DND-41 (cell line): Measurements from ENCODE around the gene STARD9.

ENCODE experiments used
- ATAC-seq: fragments of 200-7000 bp; cut with Tn5 transposase; 3 replicates; pipeline ENCODE4 v1.9.1; 2021; ENCODE audit warnings: low read depth; ENCODE audit not compliant: insufficient read depth
- DNase-seq: peaks from one replicate; pipeline ENCODE4 v3.0.0-alpha.2; 2020
- H2AFZ ChIP-seq: 2 replicates; pipeline ENCODE4 v1.6.0; 2012; ENCODE audit warnings: low read depth, low read length
- H3K27ac ChIP-seq: 2 replicates; pipeline ENCODE4 v1.5.1; 2012; ENCODE audit warnings: low read length, inconsistent platforms
- H3K27me3 ChIP-seq: fragments of 200-600 bp; sonication (generic); 2 replicates; pipeline ENCODE4 v1.6.0; 2012; ENCODE audit warnings: low read length, mild to moderate bottlenecking, inconsistent platforms; ENCODE audit not compliant: insufficient read depth, poor library complexity
- H3K36me3 ChIP-seq: 2 replicates; pipeline ENCODE4 v1.5.1; 2012; ENCODE audit warnings: low read length, inconsistent platforms; ENCODE audit not compliant: insufficient read depth
- H3K4me1 ChIP-seq: 2 replicates; pipeline ENCODE4 v1.5.1; 2012; ENCODE audit warnings: mild to moderate bottlenecking, low read length; ENCODE audit not compliant: insufficient read depth
- H3K4me2 ChIP-seq: 2 replicates; pipeline ENCODE4 v1.6.0; 2012; ENCODE audit warnings: mild to moderate bottlenecking, moderate library complexity, low read length, inconsistent platforms; ENCODE audit not compliant: insufficient read depth
- H3K4me3 ChIP-seq, 2 experiments: fragments of 200-600 bp in 1 of 2; shearing (Covaris generic) in 1 of 2; 2 replicates each; pipeline ENCODE4 v1.5.1; 2012 to 2016; ENCODE audit warnings: inconsistent platforms in 2 of 2, low read length in 2 of 2, mild to moderate bottlenecking in 2 of 2, low read depth in 1 of 2, moderate library complexity in 1 of 2
- H3K79me2 ChIP-seq: 2 replicates; pipeline ENCODE4 v1.6.0; 2012; ENCODE audit warnings: low read length, inconsistent platforms; ENCODE audit not compliant: insufficient read depth
- H3K9ac ChIP-seq: 2 replicates; pipeline ENCODE4 v1.6.0; 2012; ENCODE audit warnings: low read depth, mild to moderate bottlenecking, inconsistent platforms, low read length, moderate library complexity
- H3K9me3 ChIP-seq: 2 replicates; pipeline ENCODE4 v1.5.1; 2012; ENCODE audit warnings: low read length, moderate library complexity, mild to moderate bottlenecking, inconsistent platforms; ENCODE audit not compliant: insufficient read depth, severe bottlenecking
- H4K20me1 ChIP-seq: 2 replicates; pipeline ENCODE4 v1.6.0; 2012; ENCODE audit warnings: low read length; ENCODE audit not compliant: insufficient read depth
- EZH2 ChIP-seq: IDR thresholded peaks from 3 replicates; pipeline ENCODE4 v1.6.1; 2012; ENCODE audit warnings: borderline replicate concordance, low read depth, mild to moderate bottlenecking, moderate library complexity, low read length, inconsistent platforms; ENCODE audit not compliant: severe bottlenecking
- TF ChIP-seq, protein P1 (sequence below): IDR thresholded peaks from 2 replicates; pipeline ENCODE4 v1.5.1; 2012; ENCODE audit warnings: borderline replicate concordance, low read length, moderate library complexity, mild to moderate bottlenecking; ENCODE audit not compliant: poor library complexity, severe bottlenecking; ENCODE audit errors: extremely low read depth

STARD9 gene

DNA sequence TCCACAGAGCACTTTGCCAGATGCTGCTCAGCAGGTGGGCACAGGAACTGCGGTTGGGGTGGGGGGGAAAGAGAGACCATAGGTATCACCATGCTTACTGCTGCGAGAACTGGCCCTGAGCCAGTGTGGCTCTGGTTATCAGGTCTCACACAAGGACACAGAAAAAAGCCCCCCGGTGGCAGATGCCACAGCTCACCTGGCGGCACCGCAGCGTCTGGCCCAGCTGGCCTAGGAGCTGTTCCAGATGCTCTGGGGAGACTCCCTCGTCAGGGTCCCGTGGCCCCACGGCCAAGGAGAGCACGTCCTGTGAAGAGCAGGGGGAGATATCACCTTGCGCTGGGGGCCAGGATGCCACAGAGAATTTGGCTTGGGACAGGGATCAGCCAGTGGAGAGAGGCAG is 150.7 kb downstream of the STARD9 start:
- H2AFZ ChIP-seq = no peak overlapping the region
- no peak overlapping the region for H3K4me3 ChIP-seq
- H3K36me3 ChIP-seq = peaks cover 92% of the 10 kb centered on the region
- no peak for ATAC-seq
- no peaks in the 10 kb centered on the region; the same call in 1 of the 2 replicates for H4K20me1 ChIP-seq
- no peak for DNase-seq
- no peaks in the 10 kb centered on the region for H3K4me1 ChIP-seq
- H3K9me3 ChIP-seq = no peaks in the 10 kb centered on the region
- H3K79me2 ChIP-seq = no peaks in the 10 kb centered on the region
- H3K4me2 ChIP-seq = no peak overlapping the region
- no peak overlapping the region for H3K27ac ChIP-seq
- H3K9ac ChIP-seq = no peak overlapping the region
- TF ChIP-seq, protein P1, sequence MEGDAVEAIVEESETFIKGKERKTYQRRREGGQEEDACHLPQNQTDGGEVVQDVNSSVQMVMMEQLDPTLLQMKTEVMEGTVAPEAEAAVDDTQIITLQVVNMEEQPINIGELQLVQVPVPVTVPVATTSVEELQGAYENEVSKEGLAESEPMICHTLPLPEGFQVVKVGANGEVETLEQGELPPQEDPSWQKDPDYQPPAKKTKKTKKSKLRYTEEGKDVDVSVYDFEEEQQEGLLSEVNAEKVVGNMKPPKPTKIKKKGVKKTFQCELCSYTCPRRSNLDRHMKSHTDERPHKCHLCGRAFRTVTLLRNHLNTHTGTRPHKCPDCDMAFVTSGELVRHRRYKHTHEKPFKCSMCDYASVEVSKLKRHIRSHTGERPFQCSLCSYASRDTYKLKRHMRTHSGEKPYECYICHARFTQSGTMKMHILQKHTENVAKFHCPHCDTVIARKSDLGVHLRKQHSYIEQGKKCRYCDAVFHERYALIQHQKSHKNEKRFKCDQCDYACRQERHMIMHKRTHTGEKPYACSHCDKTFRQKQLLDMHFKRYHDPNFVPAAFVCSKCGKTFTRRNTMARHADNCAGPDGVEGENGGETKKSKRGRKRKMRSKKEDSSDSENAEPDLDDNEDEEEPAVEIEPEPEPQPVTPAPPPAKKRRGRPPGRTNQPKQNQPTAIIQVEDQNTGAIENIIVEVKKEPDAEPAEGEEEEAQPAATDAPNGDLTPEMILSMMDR = no peak
- no peak for TF ChIP-seq EZH2
- no peaks in the 10 kb centered on the region for H3K27me3 ChIP-seq

DNA sequence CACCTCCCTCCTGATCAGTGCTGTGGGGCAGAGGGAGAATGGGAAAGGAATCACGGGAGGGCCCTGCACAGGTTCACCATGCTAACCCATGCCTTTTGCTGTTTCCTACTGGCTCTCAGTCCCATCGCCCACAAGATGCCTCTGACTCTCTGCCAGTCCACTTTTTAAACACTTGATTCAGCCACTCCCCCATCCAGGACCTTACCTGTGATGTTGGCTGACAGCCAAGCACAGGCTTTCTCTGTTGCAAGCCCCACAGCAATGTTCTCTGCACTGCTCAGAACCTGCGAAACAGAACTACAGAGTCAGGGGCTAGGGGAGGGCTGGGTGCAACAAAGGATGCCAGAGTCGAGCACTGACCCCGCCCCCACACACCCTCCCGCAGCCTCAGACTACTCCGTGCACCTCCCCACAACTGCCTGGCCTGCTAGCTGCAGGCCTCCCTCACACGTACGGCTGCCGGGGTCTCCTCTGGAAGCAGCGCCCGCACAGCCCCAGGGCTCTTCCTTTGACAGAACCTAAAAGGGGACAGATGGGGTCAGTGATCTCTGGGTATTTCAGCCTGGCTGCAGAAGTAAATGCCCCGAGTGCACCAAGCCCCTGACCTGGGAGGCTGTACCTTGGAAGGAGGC is 152.5 kb downstream of the STARD9 start:
- Histone ChIP-seq H3K36me3 (peaks cover 100% of the 10 kb centered on the region), H3K79me2 (no peaks in the 10 kb centered on the region), H3K27me3 (no peaks in the 10 kb centered on the region), H3K27ac (no peak overlapping the region), H3K4me3 (no peak overlapping the region), H3K4me1 (no peaks in the 10 kb centered on the region), H4K20me1 (no peaks in the 10 kb centered on the region; the same call in none of the 2 replicates), H3K9ac (no peak overlapping the region), H3K9me3 (no peaks in the 10 kb centered on the region), H3K4me2 (no peak overlapping the region), H2AFZ (no peak overlapping the region)
- DNase-seq (no peak), ATAC-seq (no peak)
- TF ChIP-seq, protein P1 = no peak
- no peak for TF ChIP-seq EZH2

DNA sequence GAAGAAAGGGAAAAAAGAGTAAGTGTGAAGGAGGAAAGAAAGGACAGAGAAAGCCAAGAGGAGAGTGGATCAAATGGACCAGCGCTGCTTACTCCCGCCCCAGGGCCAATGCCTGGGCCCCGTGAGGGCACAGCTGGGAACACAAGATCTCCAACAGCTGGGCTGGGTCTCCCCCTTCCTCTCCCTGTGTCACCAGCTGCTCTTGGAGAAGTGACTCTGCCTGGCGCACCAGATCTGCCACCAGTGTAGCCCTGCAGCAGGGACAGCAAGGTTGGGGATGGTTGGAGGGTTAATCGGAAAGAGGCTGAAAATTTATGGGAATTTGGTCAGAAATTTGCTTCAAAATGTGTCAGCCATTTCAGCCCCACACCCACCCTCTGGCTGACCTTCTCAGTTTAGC is 153.2 kb downstream of the STARD9 start:
- no peaks in the 10 kb centered on the region for H3K4me1 ChIP-seq
- H3K9ac ChIP-seq = no peak overlapping the region
- H3K27ac ChIP-seq = no peak overlapping the region
- no peaks in the 10 kb centered on the region for H3K9me3 ChIP-seq
- no peak overlapping the region for H2AFZ ChIP-seq
- TF ChIP-seq EZH2 = no peak
- TF ChIP-seq, protein P1 = no peak
- no peaks in the 10 kb centered on the region for H3K79me2 ChIP-seq
- H4K20me1 ChIP-seq = no peaks in the 10 kb centered on the region; the same call in none of the 2 replicates
- no peak overlapping the region for H3K4me3 ChIP-seq
- no peak for ATAC-seq
- H3K4me2 ChIP-seq = no peak overlapping the region
- DNase-seq = no peak
- no peaks in the 10 kb centered on the region for H3K27me3 ChIP-seq
- H3K36me3 ChIP-seq = peaks cover 100% of the 10 kb centered on the region

DNA sequence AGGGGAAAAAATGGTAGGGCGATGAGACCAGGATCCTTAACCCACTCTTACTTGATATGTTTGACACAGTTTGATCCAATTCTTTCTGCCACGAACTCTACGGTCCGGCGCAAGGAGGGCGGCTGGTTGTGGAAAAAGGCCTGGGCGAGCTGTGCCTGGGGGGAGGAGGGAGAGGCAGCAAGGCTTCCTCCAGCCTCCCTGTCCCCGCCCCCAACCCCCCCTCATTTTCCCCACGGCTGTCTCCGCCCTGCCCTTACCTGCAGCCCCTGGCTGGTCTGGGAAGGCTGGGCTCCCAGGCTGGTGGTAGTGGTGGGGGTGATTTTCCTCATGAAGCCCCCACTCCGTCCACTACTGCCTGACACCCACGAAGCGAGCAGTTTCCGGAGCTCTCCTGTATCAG is 153.6 kb downstream of the STARD9 start:
- H3K4me3 ChIP-seq = no peak overlapping the region
- DNase-seq (no peak), ATAC-seq (no peak)
- no peak overlapping the region for H3K27ac ChIP-seq
- no peaks in the 10 kb centered on the region; the same call in none of the 2 replicates for H4K20me1 ChIP-seq
- no peak overlapping the region for H2AFZ ChIP-seq
- no peak for TF ChIP-seq EZH2
- TF ChIP-seq, protein P1 = no peak
- peaks cover 4% of the 10 kb centered on the region; the same call in 1 of the 2 replicates for H3K4me1 ChIP-seq
- no peaks in the 10 kb centered on the region for H3K9me3 ChIP-seq
- no peaks in the 10 kb centered on the region for H3K79me2 ChIP-seq
- H3K36me3 ChIP-seq = peaks cover 100% of the 10 kb centered on the region
- H3K4me2 ChIP-seq = no peak overlapping the region
- no peaks in the 10 kb centered on the region for H3K27me3 ChIP-seq
- H3K9ac ChIP-seq = no peak overlapping the region
